ENCODE data around the gene SORBS1.

The SORBS1 gene

GRCh38 chr10:95538412-95538811 lies 22.8 kb downstream of the SORBS1 start:
- no peak for DNase-seq

GRCh38 chr10:95537542-95537927 lies 23.6 kb downstream of the SORBS1 start:
- no peak for DNase-seq

GRCh38 chr10:95536894-95537541 lies 24.2 kb downstream of the SORBS1 start:
- DNase-seq, result no peak

- no peak for DNase-seq
Observed at GRCh38 chr10:95536017-95536416, 25.2 kb downstream of the SORBS1 start.

GRCh38 chr10:95535526-95535925 lies 25.6 kb downstream of the SORBS1 start:
- no peak for DNase-seq

- no peak for DNase-seq
Observed at GRCh38 chr10:95533590-95533989, 27.6 kb downstream of the SORBS1 start.

GRCh38 chr10:95532536-95532935 lies 28.6 kb downstream of the SORBS1 start:
- no peak for DNase-seq

GRCh38 chr10:95531994-95532399 lies 29.2 kb downstream of the SORBS1 start:
- no peak for DNase-seq

GRCh38 chr10:95531058-95531809 lies 29.9 kb downstream of the SORBS1 start:
- DNase-seq, result no peak

- no peak for DNase-seq
Observed at GRCh38 chr10:95530561-95530960, 30.6 kb downstream of the SORBS1 start.

- no peak for DNase-seq
Observed at GRCh38 chr10:95530029-95530428, 31.1 kb downstream of the SORBS1 start.

GRCh38 chr10:95526044-95526443 lies 35.1 kb downstream of the SORBS1 start:
- no peak for DNase-seq

GRCh38 chr10:95525033-95525418 lies 36.1 kb downstream of the SORBS1 start:
- DNase-seq, result no peak

- DNase-seq, result no peak
Observed at GRCh38 chr10:95524358-95525032, 36.7 kb downstream of the SORBS1 start.

GRCh38 chr10:95522117-95522516 lies 39.1 kb downstream of the SORBS1 start:
- no peak for DNase-seq

- no peak for DNase-seq
Observed at GRCh38 chr10:95520617-95521016, 40.6 kb downstream of the SORBS1 start.

- DNase-seq, result no peak
Observed at GRCh38 chr10:95518455-95519452, 42.4 kb downstream of the SORBS1 start.

GRCh38 chr10:95517536-95518454 lies 43.4 kb downstream of the SORBS1 start:
- no peak for DNase-seq

- DNase-seq, result no peak
Observed at GRCh38 chr10:95516774-95517373, 44.3 kb downstream of the SORBS1 start.

GRCh38 chr10:95513941-95514392 lies 47.2 kb downstream of the SORBS1 start:
- DNase-seq, result no peak

- DNase-seq, result no peak
Observed at GRCh38 chr10:95513008-95513589, 48.1 kb downstream of the SORBS1 start.

Measured in activated CD8-positive, alpha-beta memory T cell treated with anti-CD3 and anti-CD28 coated beads, Interleukin-2, amount 50 U/mL, for 48 hours (primary cell).